Spleen (tissue), 11 donors: ENCODE measurements around the gene TNNI3K. TPM values are rescaled to one million over a fixed set of nuclear protein-coding genes. Genes with fewer than 3 reads are reported as not detected.

Source experiments
- DNase-seq: peaks from one replicate; pipeline ENCODE4 v3.0.0-alpha.2; 2020
- H3K27ac ChIP-seq, 8 donors: fragments of 200-600 bp; sonication (generic) in 7 of 8; 1 replicate in 4 of 8; 2 replicates in 4 of 8; pipeline versions ENCODE4 v1.5.0 to v1.8.0; 2016 to 2021; ENCODE audit warnings: inconsistent platforms in 4 of 8, mild to moderate bottlenecking in 4 of 8, moderate library complexity in 1 of 8
- H3K27me3 ChIP-seq, 7 donors: fragments of 200-600 bp; sonication (generic) in 6 of 7; replicated peaks in 1 of 7; 1 replicate in 4 of 7; 2 replicates in 3 of 7; pipeline versions ENCODE4 v1.5.0 to v1.8.0; 2016 to 2021; ENCODE audit warnings: inconsistent platforms in 3 of 7, mild to moderate bottlenecking in 1 of 7
- H3K36me3 ChIP-seq, 6 donors: fragments of 200-600 bp; sonication (generic) in 5 of 6; 1 replicate in 4 of 6; 2 replicates in 2 of 6; pipeline versions ENCODE4 v1.5.0 to v1.8.0; 2016 to 2021; ENCODE audit warnings: inconsistent platforms in 2 of 6
- H3K4me1 ChIP-seq, 6 donors: fragments of 200-600 bp; sonication (generic) in 5 of 6; 1 replicate in 3 of 6; 2 replicates in 3 of 6; pipeline versions ENCODE4 v1.5.0 to v1.8.0; 2016 to 2021; ENCODE audit warnings: inconsistent platforms in 3 of 6
- H3K4me3 ChIP-seq, 8 donors: fragments of 200-600 bp; sonication (generic) in 7 of 8; 1 replicate in 4 of 8; 2 replicates in 4 of 8; pipeline versions ENCODE4 v1.5.0 to v1.8.0; 2016 to 2021; ENCODE audit warnings: inconsistent platforms in 4 of 8, mild to moderate bottlenecking in 4 of 8, moderate library complexity in 2 of 8
- H3K9me3 ChIP-seq, 8 donors: fragments of 200-600 bp; sonication (generic) in 7 of 8; 1 replicate in 4 of 8; 2 replicates in 4 of 8; pipeline versions ENCODE4 v1.5.0 to v1.8.0; 2016 to 2021; ENCODE audit warnings: inconsistent platforms in 4 of 8
- CTCF ChIP-seq, 11 experiments: fragments of 200-600 bp in 7 of 11; fragments of 450-650 bp in 4 of 11; sonication (generic) in 4 of 11; IDR thresholded peaks in 8 of 11; conservative IDR thresholded peaks in 3 of 11; 1 replicate in 7 of 11; 2 replicates in 4 of 11; pipeline versions ENCODE4 v1.4.0 to v1.8.0; 2016 to 2021; ENCODE audit warnings: antibody characterized with exemption in 11 of 11, inconsistent platforms in 4 of 11, mild to moderate bottlenecking in 1 of 11
- POLR2A ChIP-seq, 3 donors: fragments of 450-650 bp; IDR thresholded peaks; one replicate each; pipeline ENCODE4 v1.5.1; 2017; ENCODE audit warnings: antibody characterized with exemption in 3 of 3, mild to moderate bottlenecking in 1 of 3
- POLR2AphosphoS5 ChIP-seq, 3 donors: sonication (generic); formaldehyde crosslinking; IDR thresholded peaks; one replicate each; pipeline ENCODE4 v1.5.1; 2017; ENCODE audit warnings: antibody characterized with exemption in 3 of 3
- WGBS, 5 donors: extraction: QIAGEN DNeasy Blood & Tissue Kit in 3 of 5; methylation state at CpG; one replicate each; pipeline versions ENCODE4 v1.1.5 to v1.1.7; 2013 to 2018; 5-methylcytosine and 5-hydroxymethylcytosine counted together
- intact Hi-C: fragments of 100-400 bp; cut with DNase I; formaldehyde crosslinking; loops from one replicate; pipeline ENCODE4 v1.15.0; 2023; ENCODE audit warnings: low total_unique reads
- polyA plus RNA-seq, 3 donors: library from polyadenylated mRNA; stranded (reverse); fragments of 200-250 nt; gene quantifications; one replicate each; pipeline ENCODE4 v1.2.1, GENCODE V29; 2013
- total RNA-seq, 7 donors: library from RNA; depleted of rRNA in 3 of 7; stranded (reverse); fragments of >200 nt in 3 of 7; fragmentation: NEBNext Ultra II Directional in 4 of 7; extraction: Animal tissue kit (Norgen Biotek cat#: 25700) in 4 of 7; gene quantifications; one replicate each; pipeline versions ENCODE4 v1.1.0 to v1.2.1, GENCODE V29; 2016 to 2021
- donor health status: healthy with polysubstance abuse.
- donor health status: DM: no; HTN: no; CAD: no; lungs with moderate emphysema.
- donor health status: DM: no; HTN: no; CAD: no.
- donor health status: Bipolar disorder and iron deficiency.
- donor health status: healthy.
- donor health status: DM: no; HTN: no; CAD: no.
- donor health status: DM: yes; HTN: yes; CAD: no.

The TNNI3K gene
- total and polyA plus RNA-seq, 10 donors: 0.41 to 6.2 (median 2.8) TPM; not detected in 1

GRCh38 chr1:74403606-74404005 lies 168.4 kb downstream of the TNNI3K start:
- H3K27ac ChIP-seq: no peak overlapping the region
- no peak for TF ChIP-seq CTCF (IDR thresholded peaks at IDR 0.05 in 8 of 11, conservative IDR thresholded peaks at IDR 0.05 in 3 of 11)
- no peak for TF ChIP-seq POLR2A (IDR thresholded peaks at IDR 0.05)
- TF ChIP-seq POLR2AphosphoS5 (IDR thresholded peaks at IDR 0.05): no peak
- H3K27me3 ChIP-seq: no peaks in the 10 kb centered on the region
- intact Hi-C loops: no loop called here
- 82 to 95% (median 84%) methylated on average over 1 of the region's 1 CpG for WGBS, 5 donors
- peaks cover 0 to 9% (median 0%) of the 10 kb centered on the region in 8 donors for H3K9me3 ChIP-seq
- H3K36me3 ChIP-seq: no peaks in the 10 kb centered on the region
- no peaks in the 10 kb centered on the region for H3K4me1 ChIP-seq
- DNase-seq: no peak
- H3K4me3 ChIP-seq: no peak overlapping the region

GRCh38 chr1:74406759-74407158 lies 171.6 kb downstream of the TNNI3K start:
- H3K4me1 ChIP-seq: no peaks in the 10 kb centered on the region
- no peak for DNase-seq
- H3K36me3 ChIP-seq: no peaks in the 10 kb centered on the region
- no peaks in the 10 kb centered on the region for H3K27me3 ChIP-seq
- H3K4me3 ChIP-seq: no peak overlapping the region
- intact Hi-C loops: no loop called here
- peaks cover 0 to 9% (median 0%) of the 10 kb centered on the region in 8 donors for H3K9me3 ChIP-seq
- 46 to 66% (median 62%) methylated on average over 2 of the region's 2 CpGs for WGBS, 5 donors
- TF ChIP-seq POLR2AphosphoS5 (IDR thresholded peaks at IDR 0.05): no peak
- TF ChIP-seq POLR2A (IDR thresholded peaks at IDR 0.05): no peak
- TF ChIP-seq CTCF (IDR thresholded peaks at IDR 0.05 in 8 of 11, conservative IDR thresholded peaks at IDR 0.05 in 3 of 11): no peak
- H3K27ac ChIP-seq: no peak overlapping the region

GRCh38 chr1:74407902-74408301 lies 172.7 kb downstream of the TNNI3K start:
- TF ChIP-seq CTCF (IDR thresholded peaks at IDR 0.05 in 8 of 11, conservative IDR thresholded peaks at IDR 0.05 in 3 of 11) (no peak), POLR2AphosphoS5 (IDR thresholded peaks at IDR 0.05) (no peak), POLR2A (IDR thresholded peaks at IDR 0.05) (no peak)
- Histone ChIP-seq H3K4me3 (no peak overlapping the region), H3K36me3 (no peaks in the 10 kb centered on the region), H3K27ac (no peak overlapping the region), H3K9me3 (peaks cover 0 to 9% (median 0%) of the 10 kb centered on the region in 8 donors), H3K4me1 (no peaks in the 10 kb centered on the region), H3K27me3 (no peaks in the 10 kb centered on the region)
- DNase-seq: no peak
- intact Hi-C loops: no loop called here
- WGBS, 5 donors: 78 to 87% (median 84%) methylated on average over 3 of the region's 3 CpGs

GRCh38 chr1:74412244-74412643 lies 177.1 kb downstream of the TNNI3K start:
- Histone ChIP-seq H3K36me3 (no peaks in the 10 kb centered on the region), H3K27me3 (no peaks in the 10 kb centered on the region), H3K4me1 (no peaks in the 10 kb centered on the region), H3K27ac (no peak overlapping the region), H3K4me3 (no peak overlapping the region), H3K9me3 (no peaks in the 10 kb centered on the region)
- intact Hi-C loops: no loop called here
- no peak for TF ChIP-seq CTCF (IDR thresholded peaks at IDR 0.05 in 8 of 11, conservative IDR thresholded peaks at IDR 0.05 in 3 of 11)
- TF ChIP-seq POLR2A (IDR thresholded peaks at IDR 0.05): no peak
- TF ChIP-seq POLR2AphosphoS5 (IDR thresholded peaks at IDR 0.05): no peak
- 52 to 68% (median 59%) methylated on average over 3 of the region's 3 CpGs for WGBS, 5 donors
- no peak for DNase-seq
